ENCODE data around the gene SDK1.

The SDK1 gene

GRCh38 chr7:3956949-3957348 lies 655.9 kb downstream of the SDK1 start:
- TF ChIP-seq, protein P1, sequence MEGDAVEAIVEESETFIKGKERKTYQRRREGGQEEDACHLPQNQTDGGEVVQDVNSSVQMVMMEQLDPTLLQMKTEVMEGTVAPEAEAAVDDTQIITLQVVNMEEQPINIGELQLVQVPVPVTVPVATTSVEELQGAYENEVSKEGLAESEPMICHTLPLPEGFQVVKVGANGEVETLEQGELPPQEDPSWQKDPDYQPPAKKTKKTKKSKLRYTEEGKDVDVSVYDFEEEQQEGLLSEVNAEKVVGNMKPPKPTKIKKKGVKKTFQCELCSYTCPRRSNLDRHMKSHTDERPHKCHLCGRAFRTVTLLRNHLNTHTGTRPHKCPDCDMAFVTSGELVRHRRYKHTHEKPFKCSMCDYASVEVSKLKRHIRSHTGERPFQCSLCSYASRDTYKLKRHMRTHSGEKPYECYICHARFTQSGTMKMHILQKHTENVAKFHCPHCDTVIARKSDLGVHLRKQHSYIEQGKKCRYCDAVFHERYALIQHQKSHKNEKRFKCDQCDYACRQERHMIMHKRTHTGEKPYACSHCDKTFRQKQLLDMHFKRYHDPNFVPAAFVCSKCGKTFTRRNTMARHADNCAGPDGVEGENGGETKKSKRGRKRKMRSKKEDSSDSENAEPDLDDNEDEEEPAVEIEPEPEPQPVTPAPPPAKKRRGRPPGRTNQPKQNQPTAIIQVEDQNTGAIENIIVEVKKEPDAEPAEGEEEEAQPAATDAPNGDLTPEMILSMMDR (IDR thresholded peaks at IDR 0.05; ENCODE audit: low read depth, low read length, missing control alignments): no peak
- no peak overlapping the region for H3K4me3 ChIP-seq (replicated peaks; ENCODE audit: low read depth, low read length)
- DNase-seq (ENCODE audit: extremely low read depth, low read depth): no peak

GRCh38 chr7:3957472-3958108 lies 656.5 kb downstream of the SDK1 start:
- TF ChIP-seq, protein P1 (IDR thresholded peaks at IDR 0.05; ENCODE audit: low read depth, low read length, missing control alignments): no peak
- DNase-seq (ENCODE audit: extremely low read depth, low read depth): no peak
- H3K4me3 ChIP-seq (replicated peaks; ENCODE audit: low read depth, low read length): no peak overlapping the region

DNA sequence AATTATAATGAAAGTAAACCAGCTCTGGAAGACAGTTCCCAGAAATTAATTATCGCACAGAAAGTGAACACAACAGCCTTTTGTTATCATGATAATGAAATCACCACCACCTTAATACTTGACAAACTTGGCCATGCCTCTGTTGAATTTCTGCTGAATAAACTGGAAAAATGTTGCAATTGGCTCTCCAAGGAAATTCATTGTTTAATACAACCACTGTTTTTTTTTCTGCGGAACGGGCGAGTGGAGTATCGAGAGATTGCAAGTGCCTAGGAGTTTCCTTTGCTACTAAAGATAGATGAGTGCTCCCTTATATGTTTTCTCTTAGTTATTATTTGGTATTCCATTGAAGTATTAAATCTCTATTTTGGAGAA lies 657.0 kb downstream of the SDK1 start:
- DNase-seq (ENCODE audit: extremely low read depth, low read depth): no peak
- H3K4me3 ChIP-seq (replicated peaks; ENCODE audit: low read depth, low read length): no peak overlapping the region
- TF ChIP-seq, protein P1 (IDR thresholded peaks at IDR 0.05; ENCODE audit: low read depth, low read length, missing control alignments): no peak

DNA sequence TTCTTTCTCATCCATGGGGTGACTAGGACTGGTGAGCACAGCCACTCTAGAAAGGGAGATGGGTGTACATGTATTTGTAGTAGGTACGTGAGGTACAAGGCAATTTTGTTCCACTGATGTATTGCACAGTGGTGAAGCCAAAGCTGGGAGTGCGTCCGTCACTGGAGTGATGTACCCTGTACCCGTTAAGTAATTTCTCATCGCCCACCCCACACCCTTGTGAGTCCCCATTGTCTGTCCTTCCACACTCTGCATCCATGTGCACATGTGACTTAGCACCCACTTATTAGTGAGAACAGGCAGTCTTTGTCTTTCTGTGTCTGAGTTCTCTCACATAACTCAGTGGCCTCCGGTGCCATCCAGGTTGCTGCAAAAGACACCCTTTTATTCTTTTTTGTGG lies 658.3 kb downstream of the SDK1 start:
- H3K4me3 ChIP-seq (replicated peaks; ENCODE audit: low read depth, low read length): no peak overlapping the region
- TF ChIP-seq, protein P1 (IDR thresholded peaks at IDR 0.05; ENCODE audit: low read depth, low read length, missing control alignments): no peak
- DNase-seq (ENCODE audit: extremely low read depth, low read depth): no peak

GRCh38 chr7:3960050-3960763 lies 659.2 kb downstream of the SDK1 start:
- no peak overlapping the region for H3K4me3 ChIP-seq (replicated peaks; ENCODE audit: low read depth, low read length)
- TF ChIP-seq, protein P1 (IDR thresholded peaks at IDR 0.05; ENCODE audit: low read depth, low read length, missing control alignments): no peak
- DNase-seq (ENCODE audit: extremely low read depth, low read depth): no peak

DNA sequence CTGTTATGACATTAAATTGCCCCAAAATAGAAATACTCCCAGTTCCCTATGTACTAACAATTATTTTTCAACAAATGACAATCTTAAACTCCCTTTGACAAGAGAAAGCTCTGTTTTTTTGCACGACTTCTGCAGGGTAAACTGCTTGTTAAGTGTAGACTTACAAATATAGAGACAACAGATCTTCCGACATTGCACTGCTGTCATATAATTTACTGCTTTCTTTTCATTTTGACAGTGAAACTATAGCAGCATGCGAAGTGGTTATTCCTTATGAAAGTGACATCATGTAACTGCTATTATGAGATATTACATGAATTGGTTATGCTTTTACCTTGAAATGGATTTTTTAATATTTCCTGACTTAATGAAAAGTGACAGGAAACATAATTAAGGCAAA lies 659.9 kb downstream of the SDK1 start:
- DNase-seq (ENCODE audit: extremely low read depth, low read depth): no peak
- TF ChIP-seq, protein P1 (IDR thresholded peaks at IDR 0.05; ENCODE audit: low read depth, low read length, missing control alignments): no peak
- no peak overlapping the region for H3K4me3 ChIP-seq (replicated peaks; ENCODE audit: low read depth, low read length)
